ENCODE data around the gene ARNT2. TPM values are rescaled to one million over a fixed set of nuclear protein-coding genes. Genes with fewer than 3 reads are reported as not detected.

ARNT2 gene
- total RNA-seq, 2 experiments from 2014 or later: not detected

GRCh38 chr15:80558631-80559319 is 154.6 kb downstream of the ARNT2 start:
- H2AFZ ChIP-seq (ENCODE audit: low read length): no peak overlapping the region
- no peak for DNase-seq (ENCODE audit: low spot score)
- no peaks in the 10 kb centered on the region for H3K9me3 ChIP-seq (ENCODE audit: low read length)
- CTCF ChIA-PET (ENCODE audit: unreplicated experiment): no interaction called here
- BruUV-seq (replicated peaks): no TSS peak
- no peaks in the 10 kb centered on the region for H3K79me2 ChIP-seq (ENCODE audit: insufficient read depth, low read depth, low read length)
- H3K4me1 ChIP-seq (ENCODE audit: insufficient read depth, low read length, poor library complexity, severe bottlenecking): no peaks in the 10 kb centered on the region
- no peak overlapping the region for H3K4me2 ChIP-seq (ENCODE audit: low read length)
- intact Hi-C loops (cut with micrococcal nuclease; ENCODE audit: unreplicated experiment): no loop called here
- no peaks in the 10 kb centered on the region for H3K36me3 ChIP-seq (ENCODE audit: insufficient read depth, low read length)
- H4K20me1 ChIP-seq (ENCODE audit: insufficient read depth, low read length): no peaks in the 10 kb centered on the region
- no peak for TF ChIP-seq CTCF (conservative IDR thresholded peaks at IDR 0.05; ENCODE audit: low read length)
- no peak for TF ChIP-seq EZH2phosphoT487 (IDR thresholded peaks at IDR 0.05; ENCODE audit: borderline replicate concordance, low read depth, low read length)
- H3K9me2 ChIP-seq (ENCODE audit: insufficient read depth, low read length): no peaks in the 10 kb centered on the region
- POLR2A ChIA-PET: interaction anchor here (0.7 kb wide), 1 partner anchor 8 kb away, joined by 4 read pairs; no protein-coding TSS in a partner anchor
- H3K4me3 ChIP-seq (ENCODE audit: low read depth, low read length, poor library complexity, severe bottlenecking): no peak overlapping the region
- no peak overlapping the region for H3K27ac ChIP-seq (ENCODE audit: low read depth, low read length, poor library complexity, severe bottlenecking)

- POLR2A ChIA-PET: no interaction called here
- Histone ChIP-seq H2AFZ (ENCODE audit: low read length) (no peak overlapping the region), H3K9me3 (ENCODE audit: low read length) (no peaks in the 10 kb centered on the region), H3K36me3 (ENCODE audit: insufficient read depth, low read length) (no peaks in the 10 kb centered on the region), H3K4me2 (ENCODE audit: low read length) (no peak overlapping the region), H4K20me1 (ENCODE audit: insufficient read depth, low read length) (no peaks in the 10 kb centered on the region), H3K9me2 (ENCODE audit: insufficient read depth, low read length) (no peaks in the 10 kb centered on the region), H3K4me3 (ENCODE audit: low read depth, low read length, poor library complexity, severe bottlenecking) (no peak overlapping the region), H3K79me2 (ENCODE audit: insufficient read depth, low read depth, low read length) (no peaks in the 10 kb centered on the region), H3K27ac (ENCODE audit: low read depth, low read length, poor library complexity, severe bottlenecking) (no peak overlapping the region), H3K4me1 (ENCODE audit: insufficient read depth, low read length, poor library complexity, severe bottlenecking) (no peaks in the 10 kb centered on the region)
- no peak for DNase-seq (ENCODE audit: low spot score)
- TF ChIP-seq EZH2phosphoT487 (IDR thresholded peaks at IDR 0.05; ENCODE audit: borderline replicate concordance, low read depth, low read length): no peak
- TF ChIP-seq CTCF (conservative IDR thresholded peaks at IDR 0.05; ENCODE audit: low read length): no peak
- intact Hi-C loops (cut with micrococcal nuclease; ENCODE audit: unreplicated experiment): no loop called here
- CTCF ChIA-PET (ENCODE audit: unreplicated experiment): no interaction called here
- BruUV-seq (replicated peaks): no TSS peak
These were observed 155.1 kb downstream of the ARNT2 start for GRCh38 chr15:80559320-80559693.

- ChIA-PET POLR2A (no interaction called here), CTCF (ENCODE audit: unreplicated experiment) (no interaction called here)
- Histone ChIP-seq H3K9me3 (ENCODE audit: low read length) (no peaks in the 10 kb centered on the region), H2AFZ (ENCODE audit: low read length) (no peak overlapping the region), H3K36me3 (ENCODE audit: insufficient read depth, low read length) (no peaks in the 10 kb centered on the region), H3K79me2 (ENCODE audit: insufficient read depth, low read depth, low read length) (no peaks in the 10 kb centered on the region), H3K27ac (ENCODE audit: low read depth, low read length, poor library complexity, severe bottlenecking) (no peak overlapping the region), H3K4me3 (ENCODE audit: low read depth, low read length, poor library complexity, severe bottlenecking) (no peak overlapping the region), H3K4me2 (ENCODE audit: low read length) (no peak overlapping the region), H3K9me2 (ENCODE audit: insufficient read depth, low read length) (no peaks in the 10 kb centered on the region), H3K4me1 (ENCODE audit: insufficient read depth, low read length, poor library complexity, severe bottlenecking) (no peaks in the 10 kb centered on the region), H4K20me1 (ENCODE audit: insufficient read depth, low read length) (no peaks in the 10 kb centered on the region)
- TF ChIP-seq EZH2phosphoT487 (IDR thresholded peaks at IDR 0.05; ENCODE audit: borderline replicate concordance, low read depth, low read length) (no peak), CTCF (conservative IDR thresholded peaks at IDR 0.05; ENCODE audit: low read length) (no peak)
- BruUV-seq (replicated peaks): no TSS peak
- DNase-seq (ENCODE audit: low spot score): no peak
- intact Hi-C loops (cut with micrococcal nuclease; ENCODE audit: unreplicated experiment): loop anchor here (10.0 kb wide), 1 partner anchor 215 kb away; the partner anchor contains the start of gene CEMIP
These were observed 155.6 kb downstream of the ARNT2 start for GRCh38 chr15:80559761-80560160.

Measured in OCI-LY7 (cell line).